ENCODE measurements around the gene DACH1.
"Not testable (repeated sequence)": the region's sequence is repeated elsewhere in the genome, so short reads cannot be mapped to it uniquely, and the experiment has no call there.

Gene DACH1

GRCh38 chr13:71865874-71866334 is 1.1 kb downstream of the DACH1 start:
- no peak for DNase-seq

- DNase-seq = no peak
Measured at GRCh38 chr13:71864986-71865873, 1.8 kb downstream of the DACH1 start.

DNA sequence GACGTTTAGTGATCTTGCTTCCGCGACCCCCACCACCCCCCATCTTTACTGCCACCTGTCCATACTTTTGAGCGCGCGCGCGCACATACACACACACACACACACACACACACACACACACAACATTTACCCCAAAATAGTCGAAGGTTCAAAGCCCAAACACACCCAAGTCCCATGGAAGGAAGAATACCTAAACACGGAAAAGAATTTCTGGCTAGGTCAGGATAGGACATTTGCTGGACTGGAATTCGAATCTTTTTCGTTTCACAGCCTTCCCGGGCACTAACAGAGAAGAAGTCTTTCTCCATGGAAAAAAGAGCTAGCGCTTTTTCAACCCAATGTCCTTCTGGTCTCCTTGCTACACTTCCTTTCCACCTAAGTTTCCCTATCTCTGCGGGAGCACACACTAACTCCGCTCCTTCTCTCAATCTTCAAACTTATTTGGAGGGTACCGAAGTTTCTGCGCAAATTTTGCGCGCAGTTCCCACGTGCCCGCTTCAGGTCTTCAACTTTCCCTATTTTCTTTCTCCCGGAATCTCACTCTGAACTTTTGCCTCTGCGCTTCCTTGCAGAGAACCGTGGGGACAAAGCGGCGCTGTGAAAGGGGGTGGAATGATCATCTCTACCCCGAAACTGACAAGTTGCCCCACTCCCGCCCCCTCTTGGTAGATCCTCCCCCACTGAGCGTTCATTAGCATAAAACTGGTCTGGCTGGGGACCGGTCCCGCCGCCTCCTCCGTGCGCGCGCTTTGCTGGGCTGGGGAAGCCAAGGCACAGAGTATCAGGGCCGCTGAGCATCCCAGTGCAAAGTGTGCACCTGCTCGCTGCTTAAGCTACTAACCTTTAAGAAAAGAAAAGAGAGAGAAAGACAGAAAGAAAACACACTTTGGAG is 2.7 kb downstream of the DACH1 start:
- no peak for DNase-seq

GRCh38 chr13:71863254-71863865 is 3.6 kb downstream of the DACH1 start:
- no peak for DNase-seq

DNA sequence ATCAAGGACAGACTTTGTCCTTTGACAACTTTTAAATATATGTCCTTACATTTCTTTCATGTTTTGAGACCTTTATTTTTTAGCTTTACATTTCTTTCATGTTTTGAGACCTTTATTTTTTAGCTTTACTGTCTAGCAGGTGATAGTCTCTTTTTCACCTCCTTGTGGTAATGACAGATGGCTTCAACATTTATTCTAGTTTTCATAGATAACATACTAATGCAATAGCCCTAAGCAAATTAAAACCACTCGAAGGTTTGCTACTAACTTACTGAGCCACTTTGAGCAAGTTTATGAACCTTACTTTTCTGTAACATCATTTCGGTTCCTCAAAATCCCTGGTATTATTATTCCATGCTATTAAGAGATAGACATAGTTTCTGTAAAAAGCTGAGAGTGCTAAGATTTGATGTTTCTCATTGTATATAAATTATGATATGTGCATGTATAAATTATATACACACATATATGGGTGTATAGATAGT is 4.5 kb downstream of the DACH1 start:
- DNase-seq = no peak

DNA sequence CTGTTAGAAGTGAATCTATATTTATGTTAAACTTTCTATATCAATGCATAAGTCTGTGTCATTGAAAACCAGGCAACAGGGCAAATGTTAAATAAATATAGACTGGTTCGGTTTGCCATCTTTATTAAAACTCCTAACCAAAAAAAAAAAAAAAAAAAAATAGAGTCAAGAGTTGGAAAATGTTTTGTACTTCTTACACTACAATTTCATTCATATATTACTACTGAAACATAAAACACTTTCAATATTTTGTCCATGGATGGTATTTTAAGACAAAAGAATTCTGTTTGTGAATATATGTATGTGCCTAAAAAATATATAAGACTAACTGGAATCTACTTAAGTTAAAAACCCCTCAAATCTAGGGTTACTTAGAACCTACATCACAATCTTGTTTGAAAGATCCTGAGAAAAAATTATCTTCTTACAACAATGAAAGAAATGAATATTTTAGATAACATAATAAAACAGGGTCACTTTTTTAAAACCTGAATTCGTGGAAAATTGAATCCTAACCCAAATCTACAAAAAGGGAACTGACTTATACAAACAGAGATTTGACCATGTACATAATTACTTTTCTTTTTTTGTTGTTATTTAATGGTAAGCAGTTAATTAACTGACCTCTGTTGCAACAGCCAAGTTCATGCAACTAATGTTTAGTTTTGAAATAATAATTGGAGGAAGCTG is 5.1 kb downstream of the DACH1 start:
- no peak for DNase-seq

DNA sequence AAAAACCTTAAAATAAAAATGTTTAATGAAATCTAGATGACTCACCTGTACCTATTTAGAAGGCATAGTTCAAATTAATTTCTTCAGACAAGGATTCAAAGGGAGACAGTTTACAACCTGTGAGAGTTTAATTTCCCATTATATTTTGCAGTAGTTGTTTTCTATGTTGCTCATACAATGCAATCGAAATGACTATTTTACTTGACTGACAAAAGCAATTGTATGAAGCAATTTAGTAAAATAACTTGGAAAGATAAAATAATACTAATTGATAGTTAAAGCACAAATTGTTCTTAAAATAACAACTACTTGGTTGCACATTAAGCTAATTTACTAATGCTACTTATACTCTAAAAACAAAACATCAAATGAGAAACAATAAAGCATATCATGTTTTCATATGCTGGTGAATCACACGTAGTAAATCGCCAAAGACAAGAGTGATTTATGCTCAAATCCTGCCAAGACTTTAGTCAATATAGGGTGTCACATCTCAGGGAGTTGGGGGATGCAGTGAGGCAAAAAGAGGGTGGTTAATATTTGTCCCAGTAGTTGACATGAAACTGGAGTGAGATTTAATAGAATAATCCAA is 6.4 kb downstream of the DACH1 start:
- no peak for DNase-seq

GRCh38 chr13:71858647-71859046 is 8.4 kb downstream of the DACH1 start:
- DNase-seq = no peak

GRCh38 chr13:71856548-71857043 is 10.4 kb downstream of the DACH1 start:
- DNase-seq = no peak

DNA sequence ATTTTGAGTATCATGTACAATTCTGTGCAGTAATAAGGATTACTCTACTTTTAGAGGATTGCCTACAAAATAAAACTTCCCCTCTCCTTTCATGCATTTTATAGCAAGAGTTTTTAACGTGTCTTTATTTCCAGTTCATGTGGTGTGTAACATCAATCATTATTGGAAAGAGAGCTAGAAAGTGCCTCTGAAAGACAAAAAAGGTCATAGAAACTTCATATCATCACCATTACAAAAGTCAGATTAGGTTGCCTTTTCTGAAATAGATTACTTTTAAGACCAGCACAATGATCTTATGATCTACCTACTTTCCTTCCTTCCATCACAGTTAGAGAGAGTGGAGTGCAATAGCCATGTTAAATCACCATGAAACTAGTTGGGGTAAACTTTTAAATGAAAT is 12.6 kb downstream of the DACH1 start:
- DNase-seq = no peak

DNA sequence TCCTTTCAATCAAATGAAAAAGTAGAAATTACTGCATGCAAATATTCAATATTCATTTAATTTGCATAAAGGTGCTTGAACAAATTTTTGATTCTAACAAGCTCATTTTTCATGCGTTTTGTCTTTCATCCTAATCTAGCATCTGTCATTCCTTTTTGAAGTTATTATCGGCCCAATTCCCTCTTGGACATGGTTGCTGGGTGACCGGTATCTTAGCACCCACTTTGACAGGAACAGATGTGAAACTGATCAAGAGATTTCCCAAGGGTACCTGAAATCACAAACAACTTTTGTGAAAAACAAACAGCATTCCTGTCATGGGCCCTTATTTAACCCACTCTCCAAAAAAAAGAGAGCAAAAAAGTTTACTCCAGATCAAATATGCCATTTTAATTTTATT is 13.3 kb downstream of the DACH1 start:
- no peak for DNase-seq

DNA sequence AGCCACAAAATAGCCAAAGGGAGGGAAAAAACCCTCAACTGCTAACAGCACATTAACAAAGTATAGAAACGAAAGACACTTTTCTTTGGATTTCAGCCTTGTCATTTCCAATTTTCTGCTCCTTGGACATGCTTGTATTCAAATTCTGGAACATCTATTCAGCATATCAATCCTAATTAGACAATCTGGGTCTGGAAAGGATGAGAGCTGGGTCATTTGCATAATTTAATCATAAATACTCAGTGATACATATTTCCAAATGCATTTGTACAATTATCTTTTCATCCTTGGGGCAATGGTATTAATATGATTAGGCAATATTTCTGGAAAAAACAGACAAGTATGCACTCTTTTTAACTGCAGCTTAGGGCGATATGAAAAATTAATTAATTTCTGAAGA is 14.3 kb downstream of the DACH1 start:
- DNase-seq = no peak

GRCh38 chr13:71851498-71852409 is 15.2 kb downstream of the DACH1 start:
- DNase-seq = no peak

- DNase-seq = no peak
Measured at GRCh38 chr13:71842003-71842402, 25.0 kb downstream of the DACH1 start.

DNA sequence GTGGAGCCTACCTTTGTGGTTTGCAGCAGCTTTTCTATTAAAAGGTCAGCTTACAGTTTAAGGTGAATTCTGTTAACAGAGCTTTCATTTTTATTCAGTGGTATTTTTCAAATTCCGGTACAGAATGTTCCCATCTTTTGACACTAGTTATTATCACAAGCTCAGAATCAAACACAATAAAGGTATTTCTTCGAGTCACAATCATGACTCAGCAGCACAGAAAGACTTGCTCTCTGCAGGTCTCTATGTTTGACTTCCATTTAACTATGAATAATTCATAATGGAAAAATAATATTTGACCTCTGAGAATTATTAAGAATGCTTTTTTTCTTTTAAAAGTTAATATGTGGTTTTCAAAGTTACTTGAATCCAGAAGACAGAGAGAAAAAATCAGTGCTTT is 28.2 kb downstream of the DACH1 start:
- DNase-seq = no peak

GRCh38 chr13:71837582-71837981 is 29.4 kb downstream of the DACH1 start:
- not testable (repeated sequence) for DNase-seq

DNA sequence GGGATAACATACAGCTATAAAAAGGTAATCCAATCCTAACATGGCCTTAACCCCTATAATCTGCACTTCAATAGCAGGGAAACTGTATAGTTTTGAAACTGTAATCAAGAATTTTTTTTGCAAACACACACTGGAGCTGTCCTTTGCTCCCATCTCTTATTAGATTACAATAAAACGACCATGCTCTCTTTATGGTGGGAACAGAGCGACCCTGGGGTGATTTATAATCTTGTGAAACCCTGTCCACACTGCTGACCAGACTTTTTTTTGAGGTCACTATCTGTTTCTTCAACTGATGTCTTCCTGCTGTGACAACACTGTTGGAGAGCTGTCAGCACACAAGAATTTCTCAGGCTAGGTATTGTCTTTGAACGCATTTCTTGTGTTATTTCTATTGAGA is 35.3 kb downstream of the DACH1 start:
- no peak for DNase-seq

DNA sequence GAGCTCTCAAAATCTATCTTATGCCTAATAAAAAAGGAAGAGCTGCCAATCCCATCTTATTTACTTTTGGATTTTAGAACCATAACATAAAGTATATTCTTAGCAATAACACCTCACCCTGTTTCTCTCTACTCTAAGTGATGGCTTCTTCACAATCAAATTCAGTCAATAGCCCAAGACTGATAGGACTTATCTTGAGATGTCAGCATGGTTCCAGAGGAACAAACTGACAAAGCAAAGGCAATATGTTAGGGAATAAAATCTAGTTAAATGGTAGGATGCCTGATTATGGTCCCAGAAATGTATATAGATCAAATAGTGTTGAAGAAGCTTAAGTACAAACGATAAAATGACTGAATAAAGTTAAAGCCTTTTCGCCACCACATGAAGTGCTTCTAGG is 36.3 kb downstream of the DACH1 start:
- DNase-seq = no peak

- DNase-seq = no peak
Measured at GRCh38 chr13:71830323-71830722, 36.7 kb downstream of the DACH1 start.

DNA sequence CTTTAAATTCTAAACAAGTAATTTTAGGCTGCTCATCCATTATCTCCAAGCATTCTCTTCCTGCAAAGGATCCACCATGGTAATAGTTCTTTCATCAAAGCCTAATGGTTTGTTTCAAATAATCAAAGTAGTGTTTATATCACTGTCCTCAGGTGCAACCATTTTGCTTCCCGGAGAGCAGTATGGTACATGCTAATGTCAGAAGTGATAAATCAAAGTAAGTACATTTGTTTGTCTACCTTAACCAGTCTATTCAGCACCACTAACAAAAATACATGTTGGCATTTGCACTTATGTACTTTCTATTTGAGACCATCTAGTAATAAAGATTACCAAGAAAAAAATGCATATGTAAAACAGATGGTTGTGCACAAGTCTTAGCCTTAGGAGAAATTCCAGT is 37.5 kb downstream of the DACH1 start:
- no peak for DNase-seq

GRCh38 chr13:71828564-71828963 is 38.4 kb downstream of the DACH1 start:
- DNase-seq = no peak
